BE2C (cell line): ENCODE measurements around the gene RFNG.

ENCODE experiments used
- DNase-seq: peaks from one replicate; pipeline ENCODE4 v3.0.0-alpha.2; 2020
- H3K27me3 ChIP-seq: fragments of 250-450 bp; sonication (Bioruptor Pico); 2 replicates; pipeline ENCODE4 v1.5.1; 2020; ENCODE audit warnings: mild to moderate bottlenecking
- H3K36me3 ChIP-seq: fragments of 250-450 bp; sonication (Bioruptor Pico); 2 replicates; pipeline ENCODE4 v1.5.1; 2020; ENCODE audit warnings: mild to moderate bottlenecking
- H3K4me1 ChIP-seq: fragments of 250-450 bp; sonication (Bioruptor Pico); 2 replicates; pipeline ENCODE4 v1.5.1; 2020
- H3K4me3 ChIP-seq: 2 replicates; pipeline ENCODE4 v1.5.1; 2011; ENCODE audit warnings: low read depth, low read length
- H3K9me3 ChIP-seq: fragments of 250-450 bp; sonication (Bioruptor Pico); 2 replicates; pipeline ENCODE4 v1.5.1; 2020
- CTCF ChIP-seq: IDR thresholded peaks from 2 replicates; pipeline ENCODE4 v1.5.1; 2012; ENCODE audit warnings: mild to moderate bottlenecking, low read depth, low read length

Gene RFNG

GRCh38 chr17:82012261-82012639, 39.4 kb downstream of the RFNG start:
- Histone ChIP-seq H3K36me3 (peaks cover 5% of the 10 kb centered on the region; the same call in 1 of the 2 replicates), H3K9me3 (no peaks in the 10 kb centered on the region), H3K4me1 (peaks cover 23% of the 10 kb centered on the region), H3K4me3 (no peak overlapping the region), H3K27me3 (no peaks in the 10 kb centered on the region)
- no peak for DNase-seq
- TF ChIP-seq CTCF: no peak

GRCh38 chr17:82011617-82012187, 39.9 kb downstream of the RFNG start:
- H3K4me1 ChIP-seq: peaks cover 26% of the 10 kb centered on the region
- DNase-seq: no peak
- peaks cover 5% of the 10 kb centered on the region; the same call in 1 of the 2 replicates for H3K36me3 ChIP-seq
- H3K27me3 ChIP-seq: no peaks in the 10 kb centered on the region
- no peak for TF ChIP-seq CTCF
- H3K9me3 ChIP-seq: no peaks in the 10 kb centered on the region
- H3K4me3 ChIP-seq: no peak overlapping the region

DNA sequence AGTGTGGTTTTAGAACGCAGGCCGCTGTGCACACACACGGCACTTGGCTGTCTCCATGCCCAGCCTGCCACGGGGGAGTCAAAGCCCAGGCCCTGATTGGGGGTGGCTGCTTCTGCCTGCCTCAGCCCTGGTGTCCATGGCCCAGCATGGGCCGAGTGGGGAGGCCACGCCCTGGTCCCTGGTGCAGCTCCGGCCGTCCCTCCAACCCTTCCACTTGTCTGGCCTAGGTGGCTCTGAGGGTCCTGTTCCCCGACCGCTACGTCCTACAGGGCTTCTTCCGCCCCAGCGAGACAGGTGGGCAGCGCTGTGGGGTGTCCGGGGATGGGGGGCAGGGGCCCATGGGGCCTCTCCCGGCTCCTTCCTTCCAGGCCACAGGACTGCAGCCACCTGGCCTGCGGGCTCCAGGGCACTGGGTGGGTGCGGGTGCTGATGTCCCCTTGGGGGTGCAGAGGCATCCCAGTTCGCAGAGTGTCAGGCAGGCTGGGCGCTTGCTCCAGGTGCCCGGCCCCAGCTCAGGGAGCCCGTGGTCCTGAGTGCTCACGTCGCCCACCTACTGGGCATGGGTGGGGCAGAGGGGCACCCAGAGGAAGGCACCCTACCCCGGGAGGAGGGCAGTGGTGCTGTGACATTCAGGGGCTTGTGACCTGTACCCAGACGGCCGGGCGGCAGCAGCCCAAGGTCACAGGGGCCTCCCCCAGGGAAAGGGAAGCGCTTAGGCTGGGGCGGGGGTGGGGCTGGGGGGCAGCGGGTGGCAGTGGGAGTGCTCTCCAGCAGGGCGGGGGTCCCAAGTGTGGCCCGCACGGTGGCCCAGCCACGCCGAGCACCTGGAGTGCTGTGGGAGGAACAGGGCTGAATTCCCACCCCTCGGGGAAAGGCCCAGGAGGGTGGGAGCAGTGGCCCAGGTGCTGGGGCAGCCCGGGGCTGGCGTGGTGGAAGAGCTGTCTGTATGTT, 40.8 kb downstream of the RFNG start:
- DNase-seq: no peak
- TF ChIP-seq CTCF: no peak
- H3K4me3 ChIP-seq: no peak overlapping the region
- no peaks in the 10 kb centered on the region for H3K27me3 ChIP-seq
- no peaks in the 10 kb centered on the region for H3K9me3 ChIP-seq
- peaks cover 33% of the 10 kb centered on the region for H3K4me1 ChIP-seq
- H3K36me3 ChIP-seq: peaks cover 5% of the 10 kb centered on the region; the same call in 1 of the 2 replicates

DNA sequence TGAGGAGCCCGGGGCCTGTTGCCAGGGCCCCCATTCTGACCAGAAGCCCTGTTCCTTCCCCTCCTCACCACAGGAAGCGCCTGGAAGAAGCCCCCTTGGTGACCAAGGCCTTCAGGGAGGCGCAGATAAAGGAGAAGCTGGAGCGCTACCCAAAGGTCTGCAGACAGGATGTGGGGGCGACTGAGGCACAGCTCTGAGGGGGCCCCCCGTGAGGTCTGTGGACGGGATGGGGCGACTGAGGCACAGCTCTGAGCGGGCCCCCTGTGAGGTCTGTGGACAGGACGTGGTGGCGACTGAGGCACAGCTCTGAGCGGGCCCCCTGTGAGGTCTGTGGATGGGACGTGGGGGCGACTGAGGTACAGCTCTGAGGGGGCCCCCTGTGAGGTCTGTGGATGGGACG, 42.2 kb downstream of the RFNG start:
- DNase-seq: no peak
- no peak for TF ChIP-seq CTCF
- Histone ChIP-seq H3K4me3 (no peak overlapping the region), H3K9me3 (no peaks in the 10 kb centered on the region), H3K36me3 (peaks cover 5% of the 10 kb centered on the region; the same call in 1 of the 2 replicates), H3K4me1 (peaks cover 32% of the 10 kb centered on the region), H3K27me3 (no peaks in the 10 kb centered on the region)

DNA sequence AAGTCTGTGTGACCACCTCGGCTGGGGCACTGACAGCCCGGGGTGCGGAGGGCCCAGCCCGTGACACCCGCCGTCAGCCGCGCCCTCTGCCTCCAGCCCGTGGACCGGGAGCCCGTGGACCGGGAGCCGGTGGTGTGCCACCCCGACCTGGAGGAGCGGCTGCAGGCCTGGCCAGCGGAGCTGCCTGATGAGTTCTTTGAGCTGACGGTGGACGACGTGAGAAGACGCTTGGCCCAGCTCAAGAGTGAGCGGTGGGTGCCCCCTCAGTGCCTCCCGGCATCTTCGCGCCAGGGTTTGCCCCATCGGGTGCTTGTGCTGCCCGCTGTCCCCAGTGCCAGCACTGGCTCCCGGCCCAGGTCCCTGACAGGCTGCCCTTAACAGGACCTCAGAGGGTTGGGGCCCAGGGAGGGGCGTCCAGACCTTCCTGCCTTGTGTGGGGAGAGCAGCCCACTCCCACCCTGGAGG, 42.6 kb downstream of the RFNG start:
- H3K4me1 ChIP-seq: peaks cover 29% of the 10 kb centered on the region
- H3K27me3 ChIP-seq: no peaks in the 10 kb centered on the region
- H3K36me3 ChIP-seq: peaks cover 5% of the 10 kb centered on the region; the same call in 1 of the 2 replicates
- TF ChIP-seq CTCF: no peak
- DNase-seq: no peak
- H3K4me3 ChIP-seq: no peak overlapping the region
- no peaks in the 10 kb centered on the region for H3K9me3 ChIP-seq
